ENCODE measurements around the gene DNAJB9. TPM values are rescaled to one million over a fixed set of nuclear protein-coding genes. Genes with fewer than 3 reads are reported as not detected.

DNAJB9 gene
- total and polyA plus RNA-seq, 2 of the 13 experiments (the other 11 are each of a cell fraction or from before 2014, with no cell fraction given), result 8.6 to 16.4 TPM

DNA sequence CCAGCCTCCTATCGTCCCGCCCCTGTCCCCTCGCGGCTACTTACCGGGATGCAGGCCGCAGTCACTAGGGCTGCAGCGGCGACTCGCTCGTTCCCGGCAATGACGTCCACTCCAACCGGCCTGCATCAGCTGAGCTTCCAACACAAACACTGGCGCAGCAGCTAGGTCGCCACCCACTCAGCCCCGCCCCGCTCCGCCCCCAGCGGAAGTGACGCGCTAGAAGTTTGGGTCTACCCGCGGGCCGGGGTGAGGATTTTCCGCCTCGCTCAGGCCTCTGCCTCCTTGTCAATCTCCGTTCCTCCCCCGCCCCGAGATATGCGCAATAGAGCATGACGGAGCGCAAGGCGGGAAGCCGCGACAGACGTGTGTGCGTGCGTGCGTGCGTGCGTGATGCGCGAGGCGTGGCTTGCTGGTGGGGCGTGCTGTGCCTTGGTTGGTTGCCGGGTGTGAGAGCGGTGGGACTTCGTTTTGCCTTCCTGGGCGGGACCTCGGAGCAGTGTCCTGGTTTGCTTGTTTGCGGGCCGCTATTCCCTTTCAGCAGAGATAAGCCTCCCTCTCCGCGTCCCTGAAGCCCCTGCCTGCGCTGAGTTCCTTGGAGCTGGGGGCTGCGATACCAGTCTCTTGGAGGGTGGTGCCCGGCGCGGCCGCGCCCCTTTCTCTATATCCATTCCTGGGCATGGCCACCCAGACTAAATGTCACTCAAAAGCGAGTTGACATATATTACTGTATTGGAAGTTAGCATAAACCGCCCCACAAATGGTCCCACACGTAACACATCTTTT, 43.5 kb upstream of the DNAJB9 start, which contains the start of gene PNPLA8 (continued):
- TF ChIP-seq PAXIP1 (CRISPR knock-in tag; conservative IDR thresholded peaks at IDR 0.05) (peak; percentile 60), ZNF557 (CRISPR knock-in tag; IDR thresholded peaks at IDR 0.05) (no peak), ELF1 (CRISPR knock-in tag; IDR thresholded peaks at IDR 0.05) (peak; percentile 83), TBX2 (CRISPR knock-in tag; IDR thresholded peaks at IDR 0.05; ENCODE audit: borderline replicate concordance) (peak; percentile 90), HDAC2 (CRISPR knock-in tag; IDR thresholded peaks at IDR 0.05) (peak; percentile 34; the same call in 1 of the 2 replicates), RFX5 (IDR thresholded peaks at IDR 0.05; ENCODE audit: low read depth, low read length) (peak; percentile 62; the same call in 1 of the 2 replicates), XRCC5 (optimal IDR thresholded peaks at IDR 0.05; ENCODE audit: low read length) (no peak), REPIN1 (CRISPR knock-in tag; IDR thresholded peaks at IDR 0.05; ENCODE audit: borderline replicate concordance, low read depth) (peak; percentile 95), RBFOX2 (IDR thresholded peaks at IDR 0.05; ENCODE audit: low read depth, low read length) (peak; percentile 86), ZNF280B (CRISPR knock-in tag; IDR thresholded peaks at IDR 0.05; ENCODE audit: borderline replicate concordance) (0 out of 2 replicates have a peak, but pooled peaks have one; percentile 95), FOXC1 (CRISPR knock-in tag; IDR thresholded peaks at IDR 0.05; ENCODE audit: borderline replicate concordance) (peak; percentile 95), ZNF512B (CRISPR knock-in tag; IDR thresholded peaks at IDR 0.05; ENCODE audit: borderline replicate concordance) (no peak), KAT8 (CRISPR knock-in tag; IDR thresholded peaks at IDR 0.05) (peak; percentile 85), ZMAT3 (CRISPR knock-in tag; conservative IDR thresholded peaks at IDR 0.05) (no peak), MNT (IDR thresholded peaks at IDR 0.05) (peak; percentile 77)
- TF ChIP-seq, protein P1, sequence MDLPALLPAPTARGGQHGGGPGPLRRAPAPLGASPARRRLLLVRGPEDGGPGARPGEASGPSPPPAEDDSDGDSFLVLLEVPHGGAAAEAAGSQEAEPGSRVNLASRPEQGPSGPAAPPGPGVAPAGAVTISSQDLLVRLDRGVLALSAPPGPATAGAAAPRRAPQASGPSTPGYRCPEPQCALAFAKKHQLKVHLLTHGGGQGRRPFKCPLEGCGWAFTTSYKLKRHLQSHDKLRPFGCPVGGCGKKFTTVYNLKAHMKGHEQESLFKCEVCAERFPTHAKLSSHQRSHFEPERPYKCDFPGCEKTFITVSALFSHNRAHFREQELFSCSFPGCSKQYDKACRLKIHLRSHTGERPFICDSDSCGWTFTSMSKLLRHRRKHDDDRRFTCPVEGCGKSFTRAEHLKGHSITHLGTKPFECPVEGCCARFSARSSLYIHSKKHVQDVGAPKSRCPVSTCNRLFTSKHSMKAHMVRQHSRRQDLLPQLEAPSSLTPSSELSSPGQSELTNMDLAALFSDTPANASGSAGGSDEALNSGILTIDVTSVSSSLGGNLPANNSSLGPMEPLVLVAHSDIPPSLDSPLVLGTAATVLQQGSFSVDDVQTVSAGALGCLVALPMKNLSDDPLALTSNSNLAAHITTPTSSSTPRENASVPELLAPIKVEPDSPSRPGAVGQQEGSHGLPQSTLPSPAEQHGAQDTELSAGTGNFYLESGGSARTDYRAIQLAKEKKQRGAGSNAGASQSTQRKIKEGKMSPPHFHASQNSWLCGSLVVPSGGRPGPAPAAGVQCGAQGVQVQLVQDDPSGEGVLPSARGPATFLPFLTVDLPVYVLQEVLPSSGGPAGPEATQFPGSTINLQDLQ (CRISPR knock-in tag; IDR thresholded peaks at IDR 0.05), result peak; percentile 83
